Measurements from ENCODE around the gene NDUFA3. TPM values are rescaled to one million over a fixed set of nuclear protein-coding genes. Genes with fewer than 3 reads are reported as not detected.

NDUFA3 gene
- total RNA-seq, 4 donors from 2014 or later = 4.7 to 65.8 (median 5.5) TPM; not detected in 1

DNA sequence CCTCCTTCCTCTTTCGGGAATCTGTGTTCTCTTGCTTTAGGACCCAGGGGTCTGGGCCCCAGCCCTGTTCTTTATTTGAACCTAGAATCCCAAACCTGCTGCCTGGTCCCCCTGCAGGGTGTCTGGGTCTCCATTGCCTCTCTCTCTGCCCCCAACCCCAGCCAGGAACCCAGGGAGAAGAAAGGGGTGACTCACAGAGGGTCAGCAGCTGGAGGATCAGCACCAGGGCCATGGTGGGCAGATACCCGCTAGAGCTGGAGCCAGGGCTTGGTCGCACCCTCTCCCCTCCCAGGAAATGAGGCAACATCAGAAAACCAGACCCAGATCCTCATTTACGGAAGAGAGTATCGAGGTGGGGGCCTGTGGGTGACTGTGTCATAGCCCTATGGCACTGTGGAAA lies 2.1 kb upstream of the NDUFA3 start, which contains the start of gene OSCAR:
TSS of gene OSCAR (minus strand) at position 243 of the 400 bp plus-strand sequence. CDS start at position 232, 11 bp downstream.
- H3K4me1 ChIP-seq = peaks cover 0 to 12% of the 10 kb centered on the region in 2 donors
- no peaks in the 10 kb centered on the region for H3K9me3 ChIP-seq
- intact Hi-C loops (cut with DNase I; ENCODE audit: low total_unique reads) = no loop called here
- TF ChIP-seq POLR2A (IDR thresholded peaks at IDR 0.05) = no peak
- TF ChIP-seq, protein P1, sequence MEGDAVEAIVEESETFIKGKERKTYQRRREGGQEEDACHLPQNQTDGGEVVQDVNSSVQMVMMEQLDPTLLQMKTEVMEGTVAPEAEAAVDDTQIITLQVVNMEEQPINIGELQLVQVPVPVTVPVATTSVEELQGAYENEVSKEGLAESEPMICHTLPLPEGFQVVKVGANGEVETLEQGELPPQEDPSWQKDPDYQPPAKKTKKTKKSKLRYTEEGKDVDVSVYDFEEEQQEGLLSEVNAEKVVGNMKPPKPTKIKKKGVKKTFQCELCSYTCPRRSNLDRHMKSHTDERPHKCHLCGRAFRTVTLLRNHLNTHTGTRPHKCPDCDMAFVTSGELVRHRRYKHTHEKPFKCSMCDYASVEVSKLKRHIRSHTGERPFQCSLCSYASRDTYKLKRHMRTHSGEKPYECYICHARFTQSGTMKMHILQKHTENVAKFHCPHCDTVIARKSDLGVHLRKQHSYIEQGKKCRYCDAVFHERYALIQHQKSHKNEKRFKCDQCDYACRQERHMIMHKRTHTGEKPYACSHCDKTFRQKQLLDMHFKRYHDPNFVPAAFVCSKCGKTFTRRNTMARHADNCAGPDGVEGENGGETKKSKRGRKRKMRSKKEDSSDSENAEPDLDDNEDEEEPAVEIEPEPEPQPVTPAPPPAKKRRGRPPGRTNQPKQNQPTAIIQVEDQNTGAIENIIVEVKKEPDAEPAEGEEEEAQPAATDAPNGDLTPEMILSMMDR (IDR thresholded peaks at IDR 0.05) = no peak
- no peak within 1 kb of the TSS for H3K4me3 ChIP-seq
- no peak within 1 kb of the TSS for H3K27ac ChIP-seq
- H3K27me3 ChIP-seq = peaks cover 0 to 4% of the 10 kb centered on the region in 2 donors
- DNase-seq = no peak
- H3K36me3 ChIP-seq = no peaks in the 10 kb centered on the region

DNA sequence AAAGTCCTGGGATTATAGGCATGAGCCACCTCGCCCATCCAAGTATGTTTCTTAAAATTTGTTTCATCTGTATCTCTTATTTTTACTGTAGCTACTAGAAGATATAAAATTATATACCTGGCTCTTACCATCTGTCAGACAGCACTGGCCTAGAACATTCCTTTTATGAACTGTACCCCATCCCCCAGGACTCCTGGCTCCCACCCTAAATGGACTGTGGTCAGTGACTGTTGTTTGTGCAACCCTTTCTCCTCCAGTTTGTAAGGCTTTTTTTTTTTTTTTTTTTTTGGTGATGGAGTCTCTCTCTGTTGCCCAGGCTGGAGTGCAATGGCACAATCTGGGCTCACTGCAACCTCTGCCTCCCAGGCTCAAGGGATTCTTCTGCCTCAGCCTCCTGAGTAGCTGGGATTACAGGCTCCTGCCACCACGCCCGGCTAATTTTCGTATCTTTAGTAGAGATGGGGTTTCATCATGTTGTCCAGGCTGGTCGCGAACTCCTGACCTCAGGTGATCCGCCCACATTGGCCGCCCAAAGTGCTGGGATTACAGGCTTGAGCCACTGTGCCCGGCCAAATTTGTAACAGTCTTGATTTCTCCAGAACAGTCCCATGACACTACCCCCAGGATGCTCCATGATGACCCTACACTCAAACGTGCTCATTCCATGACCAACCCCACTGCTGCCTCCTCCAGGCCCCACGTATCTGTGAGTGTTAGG lies 2.5 kb downstream of the NDUFA3 start:
- no peak overlapping the region for H3K4me3 ChIP-seq
- H3K9me3 ChIP-seq = no peaks in the 10 kb centered on the region
- H3K36me3 ChIP-seq = no peaks in the 10 kb centered on the region
- intact Hi-C loops (cut with DNase I; ENCODE audit: low total_unique reads) = no loop called here
- no peaks in the 10 kb centered on the region for H3K27me3 ChIP-seq
- TF ChIP-seq POLR2A (IDR thresholded peaks at IDR 0.05) = no peak
- TF ChIP-seq, protein P1 (IDR thresholded peaks at IDR 0.05) = no peak
- no peak overlapping the region for H3K27ac ChIP-seq
- DNase-seq = no peak
- H3K4me1 ChIP-seq = peaks cover 0 to 7% of the 10 kb centered on the region in 2 donors

DNA sequence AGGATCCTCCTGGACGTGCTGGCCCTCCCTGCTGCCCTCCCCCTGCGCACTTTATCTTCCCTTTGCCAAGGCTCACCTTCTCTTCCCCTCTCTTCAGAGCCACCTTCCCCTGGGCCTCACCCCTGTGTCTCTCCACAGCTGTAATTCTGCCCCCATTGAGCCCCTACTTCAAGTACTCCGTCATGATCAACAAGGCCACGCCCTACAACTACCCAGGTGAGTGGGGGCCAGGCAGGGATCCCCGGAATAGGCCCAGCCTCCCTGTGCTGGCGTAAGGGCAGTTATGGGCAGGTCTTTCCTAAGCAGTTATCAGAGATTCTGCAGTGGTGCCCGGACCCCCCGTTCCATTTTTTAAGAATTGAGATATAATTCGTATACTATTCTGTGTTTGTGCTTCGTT lies 3.1 kb downstream of the NDUFA3 start:
- no peaks in the 10 kb centered on the region for H3K9me3 ChIP-seq
- no peak overlapping the region for H3K4me3 ChIP-seq
- H3K4me1 ChIP-seq = peaks cover 0 to 7% of the 10 kb centered on the region in 2 donors
- H3K27ac ChIP-seq = no peak overlapping the region
- TF ChIP-seq POLR2A (IDR thresholded peaks at IDR 0.05) = no peak
- TF ChIP-seq, protein P1 (IDR thresholded peaks at IDR 0.05) = no peak
- intact Hi-C loops (cut with DNase I; ENCODE audit: low total_unique reads) = no loop called here
- no peaks in the 10 kb centered on the region for H3K36me3 ChIP-seq
- H3K27me3 ChIP-seq = no peaks in the 10 kb centered on the region
- DNase-seq = no peak

DNA sequence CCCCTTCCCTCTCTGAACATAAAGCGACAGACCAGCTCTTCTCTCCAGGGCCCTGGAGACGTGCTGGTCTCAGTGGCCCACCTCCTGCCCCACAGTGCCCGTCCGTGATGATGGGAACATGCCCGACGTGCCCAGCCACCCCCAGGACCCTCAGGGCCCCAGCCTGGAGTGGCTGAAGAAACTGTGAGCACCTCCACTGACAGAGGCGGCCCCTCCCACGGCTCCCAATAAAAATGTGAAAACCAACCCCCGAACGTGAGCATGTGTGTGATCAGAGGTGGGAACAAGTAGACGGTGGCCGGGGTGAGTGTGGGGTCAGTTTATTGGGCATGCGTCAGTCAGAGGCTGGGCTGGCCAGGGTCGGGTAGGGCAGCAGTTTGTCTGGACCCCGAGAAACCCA lies 4.1 kb downstream of the NDUFA3 start:
- H3K4me3 ChIP-seq = no peak overlapping the region
- no peak overlapping the region for H3K27ac ChIP-seq
- TF ChIP-seq, protein P1 (IDR thresholded peaks at IDR 0.05) = no peak
- no peak for TF ChIP-seq POLR2A (IDR thresholded peaks at IDR 0.05)
- no peaks in the 10 kb centered on the region for H3K9me3 ChIP-seq
- intact Hi-C loops (cut with DNase I; ENCODE audit: low total_unique reads) = no loop called here
- no peaks in the 10 kb centered on the region for H3K27me3 ChIP-seq
- no peaks in the 10 kb centered on the region for H3K36me3 ChIP-seq
- no peak for DNase-seq
- peaks cover 0 to 7% of the 10 kb centered on the region in 2 donors for H3K4me1 ChIP-seq

DNA sequence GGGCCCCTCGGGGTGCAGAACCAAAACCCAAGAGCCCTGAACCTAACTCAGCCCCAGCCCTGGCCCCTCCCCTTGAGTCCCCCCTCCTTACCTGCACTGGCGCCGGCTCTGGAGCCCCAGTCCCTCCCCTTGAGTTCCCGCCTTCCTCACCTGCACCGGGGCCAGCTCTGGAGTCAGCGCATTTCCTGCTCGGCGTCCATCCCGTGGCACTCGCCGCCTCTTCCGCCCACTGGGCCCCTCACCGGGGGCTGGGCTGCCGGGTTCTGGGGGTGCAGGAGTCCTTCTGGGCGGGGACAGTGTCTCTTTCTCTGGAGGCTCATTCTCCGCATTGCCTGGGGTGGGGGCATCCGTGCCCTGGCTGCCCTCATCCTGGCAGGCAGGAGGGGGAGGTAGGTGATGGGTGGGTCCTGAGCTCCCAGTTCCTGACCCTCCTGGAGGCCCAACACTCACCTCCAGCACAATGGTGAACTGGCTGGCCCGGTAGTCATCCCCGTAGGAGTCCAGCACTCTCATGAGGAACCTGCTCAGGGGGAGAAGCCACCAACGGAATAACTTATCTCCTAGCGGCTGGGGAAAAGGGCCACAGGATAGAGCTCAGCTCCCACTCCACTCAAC lies 5.3 kb downstream of the NDUFA3 start:
- no peak for TF ChIP-seq POLR2A (IDR thresholded peaks at IDR 0.05)
- TF ChIP-seq, protein P1 (IDR thresholded peaks at IDR 0.05) = no peak
- H3K36me3 ChIP-seq = no peaks in the 10 kb centered on the region

More for the DNA sequence above, 5.3 kb downstream of the NDUFA3 start:
- H3K4me3 ChIP-seq = no peak overlapping the region
- no peak for DNase-seq
- H3K4me1 ChIP-seq = peaks cover 0 to 7% of the 10 kb centered on the region in 2 donors
- H3K27me3 ChIP-seq = no peaks in the 10 kb centered on the region
- H3K27ac ChIP-seq = no peak overlapping the region
- H3K9me3 ChIP-seq = no peaks in the 10 kb centered on the region
- intact Hi-C loops (cut with DNase I; ENCODE audit: low total_unique reads) = no loop called here

All from uterus (tissue), 4 donors.